ENCODE results near the gene YKT6. TPM values are rescaled to one million over a fixed set of nuclear protein-coding genes. Genes with fewer than 3 reads are reported as not detected.

Gene YKT6
- 117 and 120 TPM in 2 replicates for total RNA-seq
- polyA plus RNA-seq = 110 and 117 TPM in 2 replicates
- 101 and 119 TPM in 2 replicates for polyA plus RNA-seq (2011; cell fraction: cytosol; rRNA removed)
- polyA plus RNA-seq (2011; cell fraction: nucleus; rRNA removed) = 99.2 and 100 TPM in 2 replicates
- 83.2 and 99.3 TPM in 2 replicates for polyA plus RNA-seq (2012)
- 113 and 118 TPM in 2 replicates for polyA minus RNA-seq
- 37.5 TPM for polyA minus RNA-seq (2011; cell fraction: cytosol; rRNA and poly(A)+ RNA removed)
- polyA minus RNA-seq (2011; cell fraction: nucleus; rRNA and poly(A)+ RNA removed) = 47.4 and 58.9 TPM in 2 replicates
- Bru-seq, nascent RNA = percentile 85 among the genes with signal in this experiment
- BruChase-seq, experiment 1, labeled RNA remaining after a 6-hour chase = percentile 96 among the genes with signal in this experiment
- BruChase-seq, experiment 2, labeled RNA remaining after a 2-hour chase = percentile 90 among the genes with signal in this experiment
- long read RNA-seq, transcript YKT6-201 (7 exons, 2,696 nt) = major isoform, 68 of 120 reads
- long read RNA-seq, transcript YKT6-204 (8 exons, 1,085 nt) = minor isoform, 5 of 120 reads
- long read RNA-seq, partial matches to known transcripts = 40 of 120 reads
- long read RNA-seq, other reads (novel, unspliced or antisense) = 5 of 120 reads

DNA sequence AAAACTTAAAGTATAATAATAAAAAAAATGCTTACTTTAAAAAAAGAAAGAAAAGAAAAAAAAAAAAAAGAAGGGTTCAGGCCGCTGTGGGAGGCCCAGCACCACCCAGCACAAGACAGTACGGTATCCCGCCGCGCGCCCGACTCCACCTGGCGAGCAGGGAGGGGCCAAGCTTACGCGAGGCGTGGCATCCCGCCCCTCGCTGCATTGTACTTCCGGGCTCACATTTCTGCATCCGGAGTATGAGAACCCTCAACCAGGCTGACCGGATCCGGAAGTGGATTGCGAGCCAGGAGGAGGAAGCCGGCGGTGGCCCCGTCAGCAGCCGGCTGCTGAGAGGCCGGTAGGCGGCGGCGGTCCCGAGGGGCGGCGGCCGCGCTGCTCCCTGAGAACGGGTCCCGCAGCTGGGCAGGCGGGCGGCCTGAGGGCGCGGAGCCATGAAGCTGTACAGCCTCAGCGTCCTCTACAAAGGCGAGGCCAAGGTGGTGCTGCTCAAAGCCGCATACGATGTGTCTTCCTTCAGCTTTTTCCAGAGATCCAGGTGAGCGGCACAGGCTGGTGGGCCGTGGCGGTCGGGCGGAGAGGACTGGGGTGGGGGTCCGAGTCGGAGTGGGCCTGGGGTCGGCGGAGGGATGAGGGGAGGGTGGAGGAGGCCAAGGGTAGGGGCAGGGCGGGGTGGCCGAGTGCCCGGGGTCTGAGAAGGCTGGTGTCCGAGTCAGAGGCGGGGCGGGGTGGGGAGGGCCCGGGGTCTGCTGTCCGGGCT lies at the start of gene YKT6:
Gene YKT6 (plus strand): TSS at position 280 of the 763 bp plus-strand sequence. CDS start 158 bp downstream, at position 438.
- H3K27me3 ChIP-seq (ENCODE audit: control insufficient read depth in 2 of 2, insufficient read depth in 2 of 2, low read length in 2 of 2) = peaks cover 3 to 10% of the 10 kb centered on the region in 2 experiments
- H3K4me2 ChIP-seq (ENCODE audit: insufficient read depth, low read length) = peak within 1 kb of the TSS; percentile 83
- DNase-seq (ENCODE audit: low read depth, low spot score) (peak; percentile 94), FAIRE-seq (peak; percentile 98)
- peak within 1 kb of the TSS; percentile 93 to 100 (median 98) for H3K4me3 ChIP-seq (replicated peaks in 1 of 3; ENCODE audit: insufficient read depth in 1 of 3, low read depth in 1 of 3, low read length in 3 of 3)
- no TSS peak for BruUV-seq (replicated peaks)
- peaks cover 44% of the 10 kb centered on the region for H3K79me2 ChIP-seq (ENCODE audit: control insufficient read depth, insufficient read depth, low read length)
- peak within 1 kb of the TSS; percentile 58 for H3K27ac ChIP-seq (ENCODE audit: insufficient read depth, low read depth, low read length)
- dilution Hi-C loops (cut with MboI; ENCODE audit: extremely low pct_ligation_motif_present, low sequenced_read_pairs) (no loop called here), intact Hi-C loops (cut with micrococcal nuclease) (loop anchor here (1.0 kb wide), 2 partner anchors 129 to 157 kb away; partner anchors contain the start of gene DBNL)
- peak within 1 kb of the TSS; percentile 88 for H3K9ac ChIP-seq (replicated peaks; ENCODE audit: extremely low read depth, insufficient read depth, low read length)
- peaks cover 11% of the 10 kb centered on the region for H3K4me1 ChIP-seq (ENCODE audit: control insufficient read depth, extremely low read depth, insufficient read depth, low read length)
- H3K9me1 ChIP-seq (replicated peaks; ENCODE audit: control insufficient read depth, extremely low read depth, insufficient read depth, low read length) = no peaks in the 10 kb centered on the region
- ChIA-PET CTCF (interaction anchor here (1.0 to 2.0 kb wide), 6 partner anchors 14 to 365 kb away, joined by 3 to 11 read pairs (median 4); no protein-coding TSS in a partner anchor), POLR2A (interaction anchor here (0.7 kb wide), 1 partner anchor 227 kb away, joined by 4 read pairs; no protein-coding TSS in a partner anchor)
- peaks cover 3% of the 10 kb centered on the region for H4K20me1 ChIP-seq (replicated peaks; ENCODE audit: control insufficient read depth, extremely low read depth, insufficient read depth, low read length)
- peaks cover 8 to 12% of the 10 kb centered on the region in 2 experiments for H3K36me3 ChIP-seq (ENCODE audit: control insufficient read depth in 2 of 2, extremely low read depth in 1 of 2, insufficient read depth in 2 of 2, low read length in 2 of 2)
- H3K9me3 ChIP-seq (replicated peaks; ENCODE audit: control insufficient read depth, insufficient read depth, low read length) = no peaks in the 10 kb centered on the region
- peak within 1 kb of the TSS; percentile 92 for H2AFZ ChIP-seq (ENCODE audit: low read depth, low read length)
- TF ChIP-seq GATA2 (IDR thresholded peaks at IDR 0.05; ENCODE audit: insufficient read depth, insufficient read length, low read depth, low read length) (no peak), EZH2 (IDR thresholded peaks at IDR 0.05; ENCODE audit: borderline replicate concordance, low read depth, low read length, severe bottlenecking) (no peak), JUN (IDR thresholded peaks at IDR 0.05; ENCODE audit: borderline replicate concordance, insufficient read depth, insufficient read length, low read depth) (no peak), POLR2A (IDR thresholded peaks at IDR 0.05; ENCODE audit: low read depth, low read length) (peak; percentile 94), MYC (IDR thresholded peaks at IDR 0.05; ENCODE audit: low read depth, low read length) (peak; percentile 9), POLR2AphosphoS5 (IDR thresholded peaks at IDR 0.05; ENCODE audit: insufficient read depth, low read depth, low read length) (peak; percentile 95), FOS (IDR thresholded peaks at IDR 0.05; ENCODE audit: borderline replicate concordance, insufficient read depth, low read length) (no peak)
- TF ChIP-seq, protein P1, sequence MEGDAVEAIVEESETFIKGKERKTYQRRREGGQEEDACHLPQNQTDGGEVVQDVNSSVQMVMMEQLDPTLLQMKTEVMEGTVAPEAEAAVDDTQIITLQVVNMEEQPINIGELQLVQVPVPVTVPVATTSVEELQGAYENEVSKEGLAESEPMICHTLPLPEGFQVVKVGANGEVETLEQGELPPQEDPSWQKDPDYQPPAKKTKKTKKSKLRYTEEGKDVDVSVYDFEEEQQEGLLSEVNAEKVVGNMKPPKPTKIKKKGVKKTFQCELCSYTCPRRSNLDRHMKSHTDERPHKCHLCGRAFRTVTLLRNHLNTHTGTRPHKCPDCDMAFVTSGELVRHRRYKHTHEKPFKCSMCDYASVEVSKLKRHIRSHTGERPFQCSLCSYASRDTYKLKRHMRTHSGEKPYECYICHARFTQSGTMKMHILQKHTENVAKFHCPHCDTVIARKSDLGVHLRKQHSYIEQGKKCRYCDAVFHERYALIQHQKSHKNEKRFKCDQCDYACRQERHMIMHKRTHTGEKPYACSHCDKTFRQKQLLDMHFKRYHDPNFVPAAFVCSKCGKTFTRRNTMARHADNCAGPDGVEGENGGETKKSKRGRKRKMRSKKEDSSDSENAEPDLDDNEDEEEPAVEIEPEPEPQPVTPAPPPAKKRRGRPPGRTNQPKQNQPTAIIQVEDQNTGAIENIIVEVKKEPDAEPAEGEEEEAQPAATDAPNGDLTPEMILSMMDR (IDR thresholded peaks at IDR 0.05; ENCODE audit: extremely low read depth in 1 of 2, insufficient read depth in 1 of 2, low read depth in 1 of 2, low read length in 2 of 2) = peak; percentile 45 to 67
- TF ChIP-seq, protein P2, sequence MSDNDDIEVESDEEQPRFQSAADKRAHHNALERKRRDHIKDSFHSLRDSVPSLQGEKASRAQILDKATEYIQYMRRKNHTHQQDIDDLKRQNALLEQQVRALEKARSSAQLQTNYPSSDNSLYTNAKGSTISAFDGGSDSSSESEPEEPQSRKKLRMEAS (IDR thresholded peaks at IDR 0.05; ENCODE audit: insufficient read depth, insufficient read length) = no peak

All from endothelial cell of umbilical vein (primary cell).